Smooth muscle cell (in vitro differentiated cells): Measurements from ENCODE around the gene CKMT2. TPM values are rescaled to one million over a fixed set of nuclear protein-coding genes. Genes with fewer than 3 reads are reported as not detected.
"Not testable (repeated sequence)": the region's sequence is repeated elsewhere in the genome, so short reads cannot be mapped to it uniquely, and the experiment has no call there.

Source experiments
- DNase-seq: peaks from one replicate; lab custom pipeline; 2025; ENCODE audit not compliant: unreplicated experiment; lab: John Stamatoyannopoulos, UW
- H2AFZ ChIP-seq: fragments of 200-600 bp; sonication (generic); 2 replicates; pipeline ENCODE4 v1.6.0; 2016; ENCODE audit warnings: antibody characterized with exemption, low read depth, mild to moderate bottlenecking
- H3F3A ChIP-seq: fragments of 200-600 bp; sonication (generic); 2 replicates; pipeline ENCODE4 v1.6.0; 2017; ENCODE audit warnings: antibody characterized with exemption, low read depth
- H3K27ac ChIP-seq: fragments of 200-600 bp; sonication (generic); 2 replicates; pipeline ENCODE4 v1.5.1; 2016; ENCODE audit warnings: low read depth, mild to moderate bottlenecking
- H3K27me3 ChIP-seq: fragments of 200-600 bp; sonication (generic); 2 replicates; pipeline ENCODE4 v1.6.1; 2016; ENCODE audit warnings: low read depth, mild to moderate bottlenecking
- H3K36me3 ChIP-seq: fragments of 200-600 bp; sonication (generic); 2 replicates; pipeline ENCODE4 v1.5.1; 2016; ENCODE audit warnings: low read depth
- H3K4me1 ChIP-seq: fragments of 200-600 bp; sonication (generic); 2 replicates; pipeline ENCODE4 v1.5.1; 2016; ENCODE audit warnings: low read depth
- H3K4me2 ChIP-seq: fragments of 200-600 bp; sonication (generic); 2 replicates; pipeline ENCODE4 v1.6.0; 2016; ENCODE audit warnings: mild to moderate bottlenecking
- H3K4me3 ChIP-seq: fragments of 200-600 bp; sonication (generic); 2 replicates; pipeline ENCODE4 v1.5.1; 2016; ENCODE audit warnings: mild to moderate bottlenecking
- H3K79me2 ChIP-seq: fragments of 200-600 bp; sonication (generic); 2 replicates; pipeline ENCODE4 v1.6.0; 2016; ENCODE audit warnings: low read depth, mild to moderate bottlenecking
- H3K9ac ChIP-seq: fragments of 200-600 bp; sonication (generic); 2 replicates; pipeline ENCODE4 v1.6.0; 2016; ENCODE audit warnings: low read depth
- H3K9me3 ChIP-seq: fragments of 200-600 bp; sonication (generic); replicated peaks from 2 replicates; pipeline ENCODE4 v1.5.1; 2016; ENCODE audit warnings: low read depth
- H4K20me1 ChIP-seq: fragments of 200-600 bp; sonication (generic); 2 replicates; pipeline ENCODE4 v1.6.0; 2016; ENCODE audit warnings: low read depth
- CTCF ChIP-seq: fragments of 200-600 bp; sonication (generic); IDR thresholded peaks from 2 replicates; pipeline ENCODE4 v1.5.1; 2017; ENCODE audit warnings: borderline replicate concordance, mild to moderate bottlenecking, antibody characterized with exemption; ENCODE audit not compliant: insufficient read depth, poor library complexity, severe bottlenecking
- WGBS: methylation state at CpG from one replicate; pipeline ENCODE4 v1.1.7; 2016; ENCODE audit warnings: low lambda C conversion rate; 5-methylcytosine and 5-hydroxymethylcytosine counted together
- polyA plus RNA-seq: library from polyadenylated mRNA; unstranded; fragments of >200 nt; fragmentation: Nextera tagmentation; extraction: Ambion mirVana; gene quantifications from 2 replicates; pipeline ENCODE4 v1.2.1, GENCODE V29; 2016
- total RNA-seq: library from RNA; depleted of rRNA; stranded (reverse); fragments of >200 nt; gene quantifications from 2 replicates; pipeline ENCODE4 v1.2.3, GENCODE V29; 2014

Gene CKMT2
- total and polyA plus RNA-seq, 2 experiments from 2014 or later = 1.5 TPM; not detected in 1

GRCh38 chr5:81286059-81286617 is 53.0 kb downstream of the CKMT2 start:
- no peak for TF ChIP-seq CTCF

DNA sequence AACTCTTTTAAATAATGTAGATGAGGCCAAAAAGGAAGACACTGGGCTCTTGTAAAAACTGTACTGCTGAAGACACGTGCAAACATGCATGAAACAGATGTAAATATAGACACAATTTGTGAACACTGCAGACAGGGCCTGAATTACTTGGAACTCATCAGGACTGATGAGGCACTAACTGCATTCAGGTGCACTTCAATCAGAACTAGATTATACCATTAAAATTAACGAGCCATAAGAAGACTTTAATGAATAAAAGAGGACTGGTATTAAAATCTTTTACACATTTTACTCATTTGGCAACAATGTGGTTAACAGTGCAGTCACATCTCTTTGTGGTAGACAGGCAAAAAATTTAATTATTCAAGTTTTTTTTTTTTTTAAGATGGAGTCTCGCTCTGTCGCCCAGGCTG is 54.9 kb downstream of the CKMT2 start:
- no peak for TF ChIP-seq CTCF
- no peak overlapping the region for H3K27ac ChIP-seq
- no peaks in the 10 kb centered on the region for H3K36me3 ChIP-seq
- no peak overlapping the region for H3K4me3 ChIP-seq
- no peak overlapping the region for H3K4me2 ChIP-seq
- no peaks in the 10 kb centered on the region for H3K27me3 ChIP-seq
- no peaks in the 10 kb centered on the region for H3K4me1 ChIP-seq
- peaks cover 37% of the 10 kb centered on the region for H4K20me1 ChIP-seq
- H3K9ac ChIP-seq = no peak overlapping the region
- peaks cover 50% of the 10 kb centered on the region for H3K79me2 ChIP-seq
- no peak overlapping the region for H2AFZ ChIP-seq
- DNase-seq = no peak
- H3K9me3 ChIP-seq = no peaks in the 10 kb centered on the region
- WGBS = 95% methylated on average over 4 of the region's 4 CpGs
- no peaks in the 10 kb centered on the region for H3F3A ChIP-seq

More at GRCh38 chr5:81286059-81286617, 53.0 kb downstream of the CKMT2 start:
- Histone ChIP-seq H3F3A (no peaks in the 10 kb centered on the region), H3K4me3 (no peak overlapping the region), H3K9ac (no peak overlapping the region), H2AFZ (no peak overlapping the region), H3K4me2 (no peak overlapping the region), H3K9me3 (no peaks in the 10 kb centered on the region), H3K36me3 (no peaks in the 10 kb centered on the region), H4K20me1 (peaks cover 26% of the 10 kb centered on the region), H3K4me1 (no peaks in the 10 kb centered on the region), H3K27ac (no peak overlapping the region), H3K27me3 (no peaks in the 10 kb centered on the region), H3K79me2 (peaks cover 32% of the 10 kb centered on the region)
- DNase-seq = no peak
- WGBS = 85% methylated on average over 3 of the region's 3 CpGs

DNA sequence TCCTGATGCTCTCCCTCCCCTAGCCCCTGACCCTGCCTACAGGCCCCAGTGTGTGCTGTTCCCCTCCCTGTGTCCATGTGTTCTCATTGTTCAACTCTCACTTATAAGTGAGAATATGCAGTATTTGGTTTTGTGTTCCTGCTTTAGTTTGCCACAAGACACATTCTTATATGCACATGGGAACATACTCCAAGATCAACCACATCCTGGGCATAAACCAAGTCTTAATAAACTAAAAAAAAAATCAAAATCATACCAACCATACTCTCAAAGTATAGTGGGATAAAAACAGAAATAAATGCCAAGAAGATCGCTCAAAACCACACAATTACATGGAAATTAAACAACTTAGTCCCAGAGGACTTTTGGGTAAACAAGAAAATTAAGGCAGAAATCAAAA is 57.0 kb downstream of the CKMT2 start:
- TF ChIP-seq CTCF = no peak
- H3K27ac ChIP-seq = no peak overlapping the region
- no peak overlapping the region for H3K4me2 ChIP-seq
- H3F3A ChIP-seq = no peaks in the 10 kb centered on the region
- H4K20me1 ChIP-seq = peaks cover 34% of the 10 kb centered on the region
- no peak for DNase-seq
- no peak overlapping the region for H3K4me3 ChIP-seq
- no peaks in the 10 kb centered on the region for H3K36me3 ChIP-seq
- H2AFZ ChIP-seq = no peak overlapping the region
- H3K27me3 ChIP-seq = no peaks in the 10 kb centered on the region
- peaks cover 10% of the 10 kb centered on the region for H3K9me3 ChIP-seq
- H3K4me1 ChIP-seq = no peaks in the 10 kb centered on the region
- WGBS = 97% methylated on average over 1 of the region's 1 CpG
- peaks cover 70% of the 10 kb centered on the region for H3K79me2 ChIP-seq
- no peak overlapping the region for H3K9ac ChIP-seq

- TF ChIP-seq CTCF = no peak
- 89% methylated on average over 2 of the region's 2 CpGs for WGBS
- DNase-seq = no peak
- H3K9ac ChIP-seq = no peak overlapping the region
- H3K27me3 ChIP-seq = no peaks in the 10 kb centered on the region
- H3K27ac ChIP-seq = no peak overlapping the region
- no peaks in the 10 kb centered on the region for H3F3A ChIP-seq
- H3K9me3 ChIP-seq = peaks cover 10% of the 10 kb centered on the region
- H2AFZ ChIP-seq = no peak overlapping the region
- H3K4me1 ChIP-seq = no peaks in the 10 kb centered on the region
- H4K20me1 ChIP-seq = peaks cover 30% of the 10 kb centered on the region
- no peak overlapping the region for H3K4me3 ChIP-seq
- no peak overlapping the region for H3K4me2 ChIP-seq
- H3K79me2 ChIP-seq = peaks cover 74% of the 10 kb centered on the region
- H3K36me3 ChIP-seq = no peaks in the 10 kb centered on the region
These were observed 59.0 kb downstream of the CKMT2 start for GRCh38 chr5:81292130-81292529.

GRCh38 chr5:81294021-81294420 is 60.9 kb downstream of the CKMT2 start:
- H3K9ac ChIP-seq, H3K27ac ChIP-seq, H3K4me1 ChIP-seq, H2AFZ ChIP-seq, H3K4me2 ChIP-seq, H3K36me3 ChIP-seq, H3K4me3 ChIP-seq, H3K9me3 ChIP-seq, DNase-seq, H3F3A ChIP-seq, H3K27me3 ChIP-seq: not testable (repeated sequence)
- Histone ChIP-seq H4K20me1 (peaks cover 29% of the 10 kb centered on the region), H3K79me2 (peaks cover 75% of the 10 kb centered on the region)
- 93% methylated on average over 5 of the region's 5 CpGs for WGBS
